GM18520 (cell line): Measurements from ENCODE around the gene LMCD1.

Experiments used
- ATAC-seq: cut with Tn5 transposase; IDR thresholded peaks from one replicate; pipeline ENCODE4 v1.9.1; 2021; ENCODE audit not compliant: unreplicated experiment

Gene LMCD1

DNA sequence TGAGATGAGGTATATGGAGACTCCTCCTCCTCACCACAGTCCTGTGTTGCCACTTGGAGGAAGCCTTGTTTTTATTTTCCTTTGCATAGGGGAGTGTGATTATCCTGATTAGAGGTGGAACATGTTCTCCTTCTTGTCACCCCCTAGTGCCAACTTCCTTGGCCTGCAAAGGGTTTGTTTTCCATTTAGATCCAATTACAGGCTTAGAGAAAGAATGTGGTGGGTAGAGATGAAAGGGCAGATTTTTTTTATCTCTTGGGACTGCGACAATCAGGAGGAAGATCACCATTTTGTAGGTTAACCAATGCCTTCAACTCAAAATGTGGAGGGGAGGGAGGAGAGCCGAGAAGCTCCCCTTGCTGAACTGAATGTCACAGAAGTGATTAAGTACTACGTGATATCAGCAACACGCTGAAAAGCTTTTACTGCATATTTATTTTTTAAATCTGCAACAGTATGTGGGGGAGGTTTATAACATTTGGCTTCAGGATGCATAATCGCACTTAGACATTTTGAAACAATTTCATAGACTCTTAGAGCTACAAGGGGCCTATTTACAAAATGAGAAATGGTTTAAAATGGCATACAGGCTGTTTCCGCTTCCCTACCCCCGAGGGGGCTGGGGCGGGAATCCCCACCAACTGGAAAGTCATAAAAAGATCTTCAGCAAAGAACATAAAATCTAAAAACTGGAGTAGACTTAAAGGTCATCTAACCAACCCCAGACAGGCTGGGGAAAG is 2.4 kb downstream of the LMCD1 start:
- no peak for ATAC-seq

GRCh38 chr3:8504611-8504973 is 3.0 kb downstream of the LMCD1 start:
- no peak for ATAC-seq

- ATAC-seq = no peak
Measured at GRCh38 chr3:8505621-8506020, 4.0 kb downstream of the LMCD1 start.

DNA sequence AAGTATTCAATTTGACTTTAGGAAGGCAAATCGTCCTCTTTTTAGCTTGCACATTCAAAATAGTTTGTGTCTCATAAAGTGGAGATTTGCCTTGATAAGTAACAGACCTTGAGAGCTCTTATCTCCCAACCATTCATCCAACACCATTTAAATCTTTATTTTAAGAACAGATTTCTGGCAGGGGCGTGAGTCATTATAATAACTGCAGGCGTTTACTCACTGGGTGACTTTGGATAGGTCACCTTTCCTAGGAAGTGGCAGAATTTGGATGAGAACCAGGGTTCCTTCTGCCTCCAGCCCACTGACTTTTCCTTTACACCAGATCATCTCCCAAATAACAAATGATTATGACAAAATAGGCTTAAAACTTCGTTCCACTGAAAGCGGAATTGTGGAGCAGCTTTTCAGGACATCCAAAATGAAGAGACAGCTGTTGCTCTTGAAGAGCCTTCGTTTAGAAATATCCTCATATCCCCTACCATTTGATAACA is 5.0 kb downstream of the LMCD1 start:
- no peak for ATAC-seq

DNA sequence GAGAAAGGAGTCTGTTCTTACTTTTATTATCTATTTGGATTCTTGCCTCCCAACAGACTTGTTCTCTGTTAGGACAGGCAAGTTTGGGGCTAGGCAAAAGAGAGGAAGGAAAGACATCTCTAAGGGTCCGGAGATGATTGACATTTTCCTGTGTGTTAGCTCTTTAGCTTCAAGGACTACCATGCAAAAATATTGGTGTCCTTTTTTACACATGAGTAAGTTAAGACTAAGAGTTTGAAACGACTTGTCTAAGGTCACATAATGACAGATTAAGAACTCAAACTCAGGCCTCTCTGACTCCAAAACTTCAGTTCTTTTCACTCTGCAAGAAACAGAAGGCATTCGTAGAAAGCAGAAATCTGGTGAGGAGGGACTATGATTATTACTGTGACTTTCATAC is 5.9 kb downstream of the LMCD1 start:
- ATAC-seq = no peak

DNA sequence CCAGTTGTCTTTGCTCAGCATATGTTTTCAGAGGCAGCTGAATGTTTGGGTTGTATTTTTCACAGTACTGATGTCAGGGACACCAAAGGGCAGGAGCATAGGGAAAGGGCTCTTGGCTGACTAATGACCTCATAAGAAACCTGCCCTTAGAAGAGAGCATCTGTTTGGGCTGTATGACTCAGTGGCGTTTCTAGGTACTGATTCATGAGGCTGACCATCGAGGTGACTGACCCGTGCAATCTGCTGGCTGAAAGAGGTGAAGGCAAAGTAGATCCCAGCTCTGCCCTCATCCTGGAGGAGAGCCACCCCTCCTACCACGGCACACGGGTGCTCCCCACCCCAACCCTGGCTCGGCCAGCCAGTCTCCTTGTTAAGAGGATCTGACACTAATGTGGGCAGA is 8.3 kb downstream of the LMCD1 start:
- no peak for ATAC-seq

DNA sequence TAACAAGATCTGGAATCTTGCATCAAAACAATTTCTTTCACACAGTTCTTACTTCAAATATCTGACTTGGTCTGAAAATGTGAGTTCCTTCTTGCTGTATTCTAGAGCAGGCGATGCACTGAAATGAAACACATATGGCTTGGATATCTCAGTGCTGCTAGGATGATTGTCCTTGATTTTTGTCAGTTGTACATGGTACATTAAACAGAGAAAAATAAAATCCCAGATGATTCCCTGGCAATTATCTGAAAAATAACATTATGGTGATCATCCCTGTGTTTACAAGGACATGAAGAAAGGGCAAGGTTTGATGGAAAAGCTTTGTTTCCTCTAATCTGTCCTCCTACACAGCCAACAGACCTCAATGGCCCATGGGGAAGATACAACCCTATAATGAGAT is 10.6 kb downstream of the LMCD1 start:
- ATAC-seq = no peak

DNA sequence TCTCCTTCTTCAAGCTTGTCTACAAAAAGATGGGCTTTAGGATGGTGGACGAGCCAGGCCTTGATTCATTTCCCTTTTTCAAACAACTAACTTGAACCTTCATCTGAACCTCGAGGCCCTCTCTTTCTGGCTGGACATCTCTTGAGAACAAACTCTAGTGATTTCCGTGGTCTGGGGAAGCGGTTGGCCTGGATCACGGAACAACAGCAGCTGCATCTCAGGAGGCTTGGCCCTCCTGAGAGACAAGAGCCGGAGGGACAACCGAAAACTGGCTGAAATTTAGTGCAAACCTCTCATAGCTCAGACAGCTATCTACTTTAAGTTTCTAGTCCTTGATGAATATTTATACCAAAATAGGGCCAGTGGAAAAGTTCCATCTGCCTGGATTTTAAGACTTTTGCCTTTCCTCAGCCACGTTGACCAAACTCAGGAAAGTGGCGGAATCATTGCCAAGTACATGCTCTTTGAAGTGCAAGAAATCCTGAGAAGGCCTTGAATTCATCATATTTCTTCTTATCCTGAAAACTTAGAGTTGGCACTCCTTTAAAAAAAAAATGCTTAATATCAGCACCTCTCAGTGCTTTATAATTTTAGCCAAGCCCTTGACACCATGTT is 14.5 kb downstream of the LMCD1 start:
- ATAC-seq = no peak

- no peak for ATAC-seq
Measured at GRCh38 chr3:8516783-8517182, 15.2 kb downstream of the LMCD1 start.

DNA sequence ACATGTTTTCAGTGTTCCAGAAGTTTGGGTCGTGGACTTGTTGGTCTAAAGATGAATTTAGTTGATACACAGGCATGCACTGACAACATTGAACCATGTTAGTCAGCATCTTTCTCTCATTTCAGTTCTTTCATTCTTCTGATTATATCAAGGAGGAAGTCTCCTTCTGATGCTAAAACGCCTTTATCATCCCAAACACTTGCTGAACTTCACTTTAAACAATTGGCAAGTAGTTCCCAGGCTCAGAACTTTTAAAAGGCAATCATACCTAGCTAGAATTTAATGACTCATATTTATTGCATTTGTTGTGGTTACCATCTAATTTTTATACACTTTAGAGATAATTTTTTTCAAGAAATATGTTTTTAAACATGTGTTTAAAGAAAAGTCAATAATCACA is 15.9 kb downstream of the LMCD1 start:
- no peak for ATAC-seq

- no peak for ATAC-seq
Measured at GRCh38 chr3:8518138-8518537, 16.5 kb downstream of the LMCD1 start.

DNA sequence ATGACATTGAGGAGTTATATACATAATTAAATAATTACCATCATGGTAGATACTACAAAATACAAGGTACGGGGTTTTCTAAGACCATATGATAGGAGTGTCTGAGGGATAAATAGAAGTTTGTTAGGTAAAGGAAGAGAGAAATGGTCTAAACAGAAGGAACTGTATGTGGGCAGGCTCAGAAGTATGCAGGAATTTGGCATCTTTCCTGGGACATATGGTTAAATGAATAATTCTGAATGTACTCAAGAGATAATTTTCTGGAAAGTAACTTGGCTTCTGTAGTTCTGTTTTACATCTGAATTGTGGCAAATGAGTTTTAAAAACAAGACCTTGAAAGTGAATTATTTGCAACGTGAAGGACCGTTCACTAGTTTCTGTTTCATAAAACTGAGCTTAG is 17.5 kb downstream of the LMCD1 start:
- ATAC-seq = no peak

DNA sequence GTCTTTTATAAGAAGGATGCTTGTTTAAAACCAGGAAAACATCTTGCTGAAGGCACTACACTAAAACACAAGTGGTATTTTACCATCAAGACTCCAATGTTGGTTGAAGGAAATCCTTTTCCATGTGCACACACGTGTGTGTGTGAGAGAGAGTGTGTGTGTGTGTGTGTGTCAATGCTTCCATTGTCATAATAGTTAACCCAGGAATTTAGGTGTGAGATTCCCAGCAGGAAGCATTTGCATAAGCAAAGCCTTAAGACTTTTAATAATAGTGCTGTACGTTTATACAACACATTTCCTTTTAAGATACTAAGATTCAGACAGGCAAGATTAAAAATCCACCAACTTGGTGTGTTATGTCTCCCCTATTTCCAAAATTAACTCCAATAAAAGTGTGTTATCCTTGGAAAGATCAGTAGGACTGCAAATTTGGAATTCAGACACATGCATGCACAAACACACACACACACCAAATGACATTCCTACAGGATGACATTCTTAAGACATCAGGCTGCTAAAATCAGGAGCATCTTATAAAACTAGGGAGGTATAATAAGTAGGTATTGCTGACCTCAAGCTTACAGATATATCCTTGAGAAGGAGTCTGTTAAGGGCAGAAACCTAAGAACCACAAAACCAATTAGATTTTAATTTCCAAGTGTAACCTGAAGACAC is 18.3 kb downstream of the LMCD1 start:
- ATAC-seq = no peak

- no peak for ATAC-seq
Measured at GRCh38 chr3:8520816-8521403, 19.3 kb downstream of the LMCD1 start.

DNA sequence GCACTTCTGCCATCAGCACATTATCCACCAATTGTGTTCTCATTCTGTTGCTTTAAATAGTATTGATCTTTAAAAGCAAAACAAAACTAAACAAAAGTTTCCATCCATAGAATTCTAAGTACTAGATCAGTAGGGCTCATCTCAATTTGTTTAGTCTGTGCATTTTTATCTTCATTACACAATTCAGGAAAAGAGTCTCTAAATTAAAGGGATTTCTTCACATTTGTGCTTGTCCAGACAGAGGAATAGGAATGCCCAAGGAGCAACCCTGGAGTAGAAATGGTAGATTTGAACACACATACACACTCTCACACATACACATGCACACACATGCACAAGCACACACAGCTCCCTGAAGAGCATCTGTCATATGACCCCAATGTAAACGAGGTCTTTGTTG is 21.4 kb downstream of the LMCD1 start:
- no peak for ATAC-seq

GRCh38 chr3:8524249-8524648 is 22.6 kb downstream of the LMCD1 start:
- ATAC-seq = no peak

DNA sequence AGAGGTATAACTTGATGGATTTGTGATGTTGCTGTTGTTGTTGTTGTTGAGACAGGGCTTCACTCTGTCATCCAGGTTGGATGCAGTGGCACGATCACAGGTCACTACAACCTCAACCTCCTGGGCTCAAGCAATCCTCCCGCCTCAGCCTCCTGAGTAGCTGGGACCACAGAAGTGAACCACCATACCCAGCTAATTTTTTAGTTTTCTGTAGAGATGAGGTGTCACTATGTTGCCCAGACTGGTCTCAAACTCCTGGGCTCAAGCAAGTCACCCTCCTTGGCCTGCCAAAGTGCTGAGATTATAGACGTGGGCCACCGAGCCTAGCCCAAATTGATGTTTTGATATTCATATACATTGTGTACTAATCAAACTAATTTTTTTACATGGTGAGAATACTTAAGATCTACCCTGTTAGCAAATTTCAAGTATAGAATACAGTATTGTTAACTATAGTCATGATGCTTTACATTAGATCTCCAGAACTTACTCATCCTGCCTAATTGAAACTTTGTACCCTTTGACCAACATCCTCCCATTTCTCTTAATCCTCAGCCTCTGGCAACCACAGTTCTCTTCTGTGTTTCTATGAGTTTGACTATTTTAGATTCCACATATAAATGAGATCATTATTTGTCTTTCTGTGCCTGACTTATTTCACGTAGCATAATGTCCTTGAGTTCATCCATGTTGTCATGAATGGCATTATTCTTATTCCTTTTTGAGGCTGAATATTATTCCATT is 23.2 kb downstream of the LMCD1 start:
- ATAC-seq = peak; percentile 42

DNA sequence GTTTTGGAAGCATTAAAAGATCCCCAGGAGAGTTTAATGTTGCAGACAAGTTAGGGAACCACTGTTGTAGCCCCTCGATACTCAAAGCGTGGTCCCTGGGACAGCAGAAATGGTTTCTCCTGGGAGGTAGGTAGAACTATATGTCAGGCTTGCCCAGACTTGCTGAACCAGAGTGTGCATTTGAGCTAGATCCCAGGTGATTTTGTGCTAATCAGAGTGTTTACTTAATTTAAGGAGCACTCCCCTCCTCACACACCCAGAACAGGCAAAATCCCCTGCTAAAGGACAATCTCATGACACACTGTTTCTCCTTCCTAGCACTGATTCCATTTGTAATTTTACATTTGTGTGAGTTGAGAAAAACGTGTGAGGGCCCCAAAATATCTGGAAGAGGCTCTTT is 24.3 kb downstream of the LMCD1 start:
- no peak for ATAC-seq

DNA sequence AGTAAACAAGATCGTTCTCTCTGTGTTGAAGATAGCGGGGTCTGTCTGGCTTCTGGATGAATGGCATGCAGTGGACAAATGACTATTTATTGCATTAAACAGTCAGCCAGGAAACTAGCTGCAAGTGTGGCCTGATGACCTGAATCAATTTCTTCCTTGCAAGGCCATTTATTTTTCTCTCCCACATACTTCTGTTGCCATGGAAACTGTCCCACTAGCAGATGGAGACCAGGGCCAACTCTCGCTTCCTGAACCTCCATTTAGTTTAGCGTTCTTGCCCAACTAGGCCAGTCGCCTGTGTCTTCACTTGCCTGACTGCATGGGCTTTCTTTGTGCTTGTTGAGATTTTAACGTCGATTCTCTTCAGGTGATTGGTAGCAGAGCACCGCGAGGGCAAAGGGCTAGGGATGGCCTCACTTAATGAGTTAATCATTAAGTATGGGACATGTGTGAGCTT is 27.6 kb downstream of the LMCD1 start:
- no peak for ATAC-seq

GRCh38 chr3:8529738-8530525 is 28.3 kb downstream of the LMCD1 start:
- no peak for ATAC-seq
